Heart left ventricle (tissue), 13 donors: ENCODE measurements around the gene LRRC8E.

Source experiments
- POLR2A ChIP-seq, 2 donors: fragments of 450-650 bp; IDR thresholded peaks; one replicate each; pipeline ENCODE4 v1.6.1; 2017; ENCODE audit warnings: antibody characterized with exemption in 2 of 2, mild to moderate bottlenecking in 2 of 2, moderate library complexity in 2 of 2
- TF ChIP-seq, protein P1 (sequence below), 12 donors: fragments of 200-600 bp; sonication (generic) in 4 of 12; IDR thresholded peaks; one replicate each; pipeline versions ENCODE4 v1.5.0 to v1.8.0; 2018 to 2022; ENCODE audit warnings: antibody characterized with exemption in 12 of 12, mild to moderate bottlenecking in 5 of 12
- donor health status: ischemic (EF 13 %, LVEDD 7.1; RV severe dilation, severe dysfunction).
- donor health status: DM: no; HTN: yes; CAD: no.
- donor health status: DM: no; HTN: no; CAD: no.
- donor health status: ischemic (EF 25% LVEDD 6.9; RV normal size, moderate dysfunction).
- donor health status: ischemic (EF 25% LVEDD 5.7; RV mildly dilated, moderate dysfunction).
- donor health status: ischemic (EF 35%, LVEDD 5.7; RV mildly dilated, moderate dysfunction).
- donor health status: nonischemic (EF 11% LVEDD 7.7; RV severe dilation, severe dysfunction).
- donor health status: DM: yes; HTN: yes; CAD: no.
- donor health status: PGD.
- donor health status: ischemic (EF 29% LVEDD 5.4; RV normal size, mild dysfunction).
- donor health status: nonischemic (EF 23%, LVEDD 6.1; RV moderate dilation, normal function).

DNA sequence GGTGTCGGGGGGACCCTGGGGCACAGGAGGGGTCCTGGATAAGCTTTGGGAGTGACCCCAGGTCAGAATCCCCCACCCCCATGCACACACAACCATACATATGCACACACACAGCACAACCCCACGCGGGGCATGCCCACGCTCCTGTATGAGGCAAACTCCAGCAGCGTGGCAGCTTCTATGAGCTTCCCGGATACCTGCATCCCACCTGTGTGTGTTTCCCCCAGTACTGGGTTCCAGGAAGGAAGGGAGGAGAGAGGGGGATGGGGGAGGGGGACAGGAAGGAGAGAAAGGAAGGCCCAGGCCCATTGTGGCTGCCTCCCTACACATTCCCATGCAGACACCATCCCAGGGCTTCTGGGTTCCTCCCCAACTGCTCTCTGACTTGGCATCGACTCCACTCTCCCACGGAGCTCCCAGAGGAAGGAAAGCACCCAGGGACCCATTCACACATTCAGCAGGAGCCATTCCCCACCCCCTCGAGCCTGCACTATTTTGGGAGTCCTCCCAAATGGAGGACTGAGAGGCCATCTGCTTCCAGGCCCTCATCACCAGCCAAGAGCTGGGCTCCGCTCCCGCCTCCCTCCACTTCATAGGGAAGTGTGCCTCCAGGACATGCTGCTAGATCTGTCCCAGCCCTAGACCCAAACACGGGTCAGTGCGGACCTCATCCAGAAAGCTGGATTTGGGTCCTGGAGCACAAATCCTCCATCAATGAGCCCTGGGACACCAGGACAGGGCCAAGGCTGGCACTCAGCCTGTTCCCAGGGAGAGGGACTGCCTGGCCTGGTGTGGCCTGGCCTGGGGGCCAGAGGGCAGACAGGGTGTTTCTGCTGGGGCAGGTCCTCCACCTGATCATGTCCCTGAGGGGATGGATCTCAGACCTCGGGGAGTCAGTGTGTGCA lies 27.3 kb upstream of the LRRC8E start:
- no peak for TF ChIP-seq POLR2A (IDR thresholded peaks at IDR 0.05)
- TF ChIP-seq, protein P1, sequence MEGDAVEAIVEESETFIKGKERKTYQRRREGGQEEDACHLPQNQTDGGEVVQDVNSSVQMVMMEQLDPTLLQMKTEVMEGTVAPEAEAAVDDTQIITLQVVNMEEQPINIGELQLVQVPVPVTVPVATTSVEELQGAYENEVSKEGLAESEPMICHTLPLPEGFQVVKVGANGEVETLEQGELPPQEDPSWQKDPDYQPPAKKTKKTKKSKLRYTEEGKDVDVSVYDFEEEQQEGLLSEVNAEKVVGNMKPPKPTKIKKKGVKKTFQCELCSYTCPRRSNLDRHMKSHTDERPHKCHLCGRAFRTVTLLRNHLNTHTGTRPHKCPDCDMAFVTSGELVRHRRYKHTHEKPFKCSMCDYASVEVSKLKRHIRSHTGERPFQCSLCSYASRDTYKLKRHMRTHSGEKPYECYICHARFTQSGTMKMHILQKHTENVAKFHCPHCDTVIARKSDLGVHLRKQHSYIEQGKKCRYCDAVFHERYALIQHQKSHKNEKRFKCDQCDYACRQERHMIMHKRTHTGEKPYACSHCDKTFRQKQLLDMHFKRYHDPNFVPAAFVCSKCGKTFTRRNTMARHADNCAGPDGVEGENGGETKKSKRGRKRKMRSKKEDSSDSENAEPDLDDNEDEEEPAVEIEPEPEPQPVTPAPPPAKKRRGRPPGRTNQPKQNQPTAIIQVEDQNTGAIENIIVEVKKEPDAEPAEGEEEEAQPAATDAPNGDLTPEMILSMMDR (IDR thresholded peaks at IDR 0.05): no peak
